GM12874 (cell line): ENCODE results near the gene NPHS1.

ENCODE experiments used
- CTCF ChIP-seq: IDR thresholded peaks from 2 replicates; pipeline ENCODE4 v1.5.1; 2011; ENCODE audit warnings: low read depth, mild to moderate bottlenecking, control low read depth, low read length, moderate library complexity; ENCODE audit not compliant: insufficient read depth

NPHS1 gene

GRCh38 chr19:35843676-35844481, 8.4 kb downstream of the NPHS1 start:
- TF ChIP-seq CTCF = no peak

GRCh38 chr19:35842666-35843272, 9.5 kb downstream of the NPHS1 start:
- no peak for TF ChIP-seq CTCF

GRCh38 chr19:35841961-35842595, 10.2 kb downstream of the NPHS1 start:
- no peak for TF ChIP-seq CTCF

GRCh38 chr19:35833972-35834371, 18.3 kb downstream of the NPHS1 start:
- no peak for TF ChIP-seq CTCF

- no peak for TF ChIP-seq CTCF
These were observed 20.2 kb downstream of the NPHS1 start for GRCh38 chr19:35832054-35832453.

- no peak for TF ChIP-seq CTCF
These were observed 21.3 kb downstream of the NPHS1 start for GRCh38 chr19:35830986-35831385.

GRCh38 chr19:35828692-35829301, 23.5 kb downstream of the NPHS1 start:
- no peak for TF ChIP-seq CTCF
